ENCODE measurements around the gene APOO.

APOO gene

DNA sequence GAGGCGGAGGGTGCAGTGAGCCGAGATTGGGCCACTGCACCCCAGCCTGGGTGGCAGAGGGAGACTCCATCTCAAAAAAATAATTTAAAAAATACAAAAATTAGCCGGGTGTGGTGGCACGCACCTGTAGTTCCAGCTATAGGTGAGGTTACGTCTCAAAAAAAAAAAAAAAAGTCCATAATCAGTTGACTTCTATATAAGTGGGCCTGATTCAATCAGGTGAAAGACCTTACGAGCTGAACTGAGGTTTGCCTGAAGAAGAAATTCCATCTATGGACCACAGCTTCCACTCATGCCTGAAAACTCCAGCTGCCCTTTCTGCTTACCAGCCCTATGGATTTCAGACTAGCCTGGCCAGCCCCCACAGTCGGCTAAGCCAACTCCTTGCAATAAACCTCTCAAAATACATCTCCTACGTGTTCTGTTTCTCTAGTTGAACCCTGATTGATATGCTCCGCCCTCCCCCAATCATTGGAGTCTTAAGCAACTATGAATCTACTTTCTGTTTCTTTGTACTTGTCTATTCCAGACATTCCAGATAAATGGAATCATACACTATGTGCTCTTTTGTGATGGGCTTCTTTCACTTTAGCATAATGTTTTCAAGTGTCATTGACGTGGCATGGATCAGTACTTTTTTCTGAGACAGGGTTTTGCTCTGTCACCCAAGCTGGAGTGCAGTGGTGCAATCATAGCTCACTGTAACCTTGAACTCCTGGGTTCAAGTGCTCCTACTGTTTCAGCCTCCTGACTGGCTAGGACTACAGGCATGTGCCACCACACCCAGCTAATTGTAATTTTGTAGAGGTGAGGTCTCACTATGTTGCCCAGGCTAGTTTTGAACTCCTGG is 88.1 kb downstream of the APOO start:
- no peak overlapping the region for H3K27ac ChIP-seq (ENCODE audit: low read depth, low read length, poor library complexity, severe bottlenecking)
- H4K20me1 ChIP-seq (ENCODE audit: insufficient read depth, low read length) = no peaks in the 10 kb centered on the region
- no peaks in the 10 kb centered on the region for H3K9me3 ChIP-seq (ENCODE audit: low read length)
- no peaks in the 10 kb centered on the region for H3K36me3 ChIP-seq (ENCODE audit: insufficient read depth, low read length)
- H3K79me2 ChIP-seq (ENCODE audit: insufficient read depth, low read length) = no peaks in the 10 kb centered on the region
- no peak overlapping the region for H3K4me2 ChIP-seq (ENCODE audit: low read length)
- no peaks in the 10 kb centered on the region for H3K27me3 ChIP-seq (ENCODE audit: insufficient read depth, low read length)
- H2AFZ ChIP-seq (ENCODE audit: low read length) = no peak overlapping the region
- TF ChIP-seq EZH2 (IDR thresholded peaks at IDR 0.05; ENCODE audit: borderline replicate concordance, low read length) = no peak
- TF ChIP-seq, protein P1, sequence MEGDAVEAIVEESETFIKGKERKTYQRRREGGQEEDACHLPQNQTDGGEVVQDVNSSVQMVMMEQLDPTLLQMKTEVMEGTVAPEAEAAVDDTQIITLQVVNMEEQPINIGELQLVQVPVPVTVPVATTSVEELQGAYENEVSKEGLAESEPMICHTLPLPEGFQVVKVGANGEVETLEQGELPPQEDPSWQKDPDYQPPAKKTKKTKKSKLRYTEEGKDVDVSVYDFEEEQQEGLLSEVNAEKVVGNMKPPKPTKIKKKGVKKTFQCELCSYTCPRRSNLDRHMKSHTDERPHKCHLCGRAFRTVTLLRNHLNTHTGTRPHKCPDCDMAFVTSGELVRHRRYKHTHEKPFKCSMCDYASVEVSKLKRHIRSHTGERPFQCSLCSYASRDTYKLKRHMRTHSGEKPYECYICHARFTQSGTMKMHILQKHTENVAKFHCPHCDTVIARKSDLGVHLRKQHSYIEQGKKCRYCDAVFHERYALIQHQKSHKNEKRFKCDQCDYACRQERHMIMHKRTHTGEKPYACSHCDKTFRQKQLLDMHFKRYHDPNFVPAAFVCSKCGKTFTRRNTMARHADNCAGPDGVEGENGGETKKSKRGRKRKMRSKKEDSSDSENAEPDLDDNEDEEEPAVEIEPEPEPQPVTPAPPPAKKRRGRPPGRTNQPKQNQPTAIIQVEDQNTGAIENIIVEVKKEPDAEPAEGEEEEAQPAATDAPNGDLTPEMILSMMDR (IDR thresholded peaks at IDR 0.05; ENCODE audit: low read length) = no peak
- H3K4me1 ChIP-seq (ENCODE audit: insufficient read depth, low read length, severe bottlenecking) = peaks cover 22% of the 10 kb centered on the region
- H3K9me2 ChIP-seq (ENCODE audit: low read depth, low read length) = no peaks in the 10 kb centered on the region
- no peak overlapping the region for H3K9ac ChIP-seq (ENCODE audit: low read length)
- H3K4me3 ChIP-seq (ENCODE audit: low read depth, low read length, poor library complexity, severe bottlenecking) = no peak overlapping the region
- no peaks in the 10 kb centered on the region for H3F3A ChIP-seq (ENCODE audit: insufficient read depth, low read length)

DNA sequence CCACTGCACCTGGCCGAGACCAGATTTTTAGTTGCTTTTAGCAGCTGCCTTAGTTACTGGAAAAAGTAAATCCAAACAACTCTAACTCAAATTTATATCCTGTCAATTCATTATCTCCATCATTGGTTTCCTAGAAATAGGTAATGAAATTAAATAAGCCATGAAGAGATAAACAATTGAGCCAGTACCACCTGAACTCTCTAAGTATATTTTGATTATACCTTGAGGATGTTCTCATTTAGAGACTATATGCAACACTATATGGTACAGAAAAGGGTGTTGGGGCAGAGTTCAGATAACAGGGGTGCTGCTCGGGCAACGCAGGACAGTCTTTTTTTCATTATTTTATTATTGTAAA is 89.8 kb downstream of the APOO start:
- peak overlapping the region; percentile 20; the same call in 1 of the 2 replicates for H3K4me2 ChIP-seq (ENCODE audit: low read length)
- no peaks in the 10 kb centered on the region for H3K36me3 ChIP-seq (ENCODE audit: insufficient read depth, low read length)
- H3K27ac ChIP-seq (ENCODE audit: low read depth, low read length, poor library complexity, severe bottlenecking) = peak overlapping the region; percentile 61
- no peak overlapping the region for H3K4me3 ChIP-seq (ENCODE audit: low read depth, low read length, poor library complexity, severe bottlenecking)
- no peaks in the 10 kb centered on the region for H4K20me1 ChIP-seq (ENCODE audit: insufficient read depth, low read length)
- no peaks in the 10 kb centered on the region for H3F3A ChIP-seq (ENCODE audit: insufficient read depth, low read length)
- no peaks in the 10 kb centered on the region for H3K79me2 ChIP-seq (ENCODE audit: insufficient read depth, low read length)
- no peaks in the 10 kb centered on the region for H3K9me2 ChIP-seq (ENCODE audit: low read depth, low read length)
- no peaks in the 10 kb centered on the region for H3K9me3 ChIP-seq (ENCODE audit: low read length)
- no peak for TF ChIP-seq EZH2 (IDR thresholded peaks at IDR 0.05; ENCODE audit: borderline replicate concordance, low read length)
- TF ChIP-seq, protein P1 (IDR thresholded peaks at IDR 0.05; ENCODE audit: low read length) = no peak
- peaks cover 22% of the 10 kb centered on the region for H3K4me1 ChIP-seq (ENCODE audit: insufficient read depth, low read length, severe bottlenecking)
- no peaks in the 10 kb centered on the region for H3K27me3 ChIP-seq (ENCODE audit: insufficient read depth, low read length)
- peak overlapping the region; percentile 38; the same call in 1 of the 2 replicates for H3K9ac ChIP-seq (ENCODE audit: low read length)
- H2AFZ ChIP-seq (ENCODE audit: low read length) = no peak overlapping the region

DNA sequence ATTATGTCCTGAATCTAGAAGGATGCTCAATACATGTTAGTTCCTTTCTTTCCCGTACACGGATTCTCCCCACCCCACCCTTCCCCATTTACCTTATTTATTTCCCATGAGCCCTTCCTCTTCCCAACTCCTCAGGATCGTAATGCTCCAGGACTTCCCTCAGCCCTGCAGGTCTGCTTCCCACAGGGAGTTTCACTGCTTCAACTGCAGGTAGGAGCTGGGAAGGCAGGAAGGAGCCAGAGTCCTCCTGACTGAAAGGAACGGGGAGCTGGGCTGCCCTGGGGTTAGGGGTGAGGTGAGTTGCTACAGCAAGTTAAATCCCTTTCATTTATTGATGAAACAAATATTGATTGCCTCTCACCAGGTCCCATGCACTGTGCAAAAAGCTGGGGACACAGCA is 91.6 kb downstream of the APOO start:
- H3K79me2 ChIP-seq (ENCODE audit: insufficient read depth, low read length) = no peaks in the 10 kb centered on the region
- H3K9ac ChIP-seq (ENCODE audit: low read length) = no peak overlapping the region
- H3K27me3 ChIP-seq (ENCODE audit: insufficient read depth, low read length) = no peaks in the 10 kb centered on the region
- no peak overlapping the region for H2AFZ ChIP-seq (ENCODE audit: low read length)
- no peaks in the 10 kb centered on the region for H3F3A ChIP-seq (ENCODE audit: insufficient read depth, low read length)
- no peaks in the 10 kb centered on the region for H3K9me2 ChIP-seq (ENCODE audit: low read depth, low read length)
- no peak overlapping the region for H3K4me3 ChIP-seq (ENCODE audit: low read depth, low read length, poor library complexity, severe bottlenecking)
- peaks cover 28% of the 10 kb centered on the region for H3K4me1 ChIP-seq (ENCODE audit: insufficient read depth, low read length, severe bottlenecking)
- H3K4me2 ChIP-seq (ENCODE audit: low read length) = no peak overlapping the region
- H3K27ac ChIP-seq (ENCODE audit: low read depth, low read length, poor library complexity, severe bottlenecking) = no peak overlapping the region
- H4K20me1 ChIP-seq (ENCODE audit: insufficient read depth, low read length) = no peaks in the 10 kb centered on the region
- H3K9me3 ChIP-seq (ENCODE audit: low read length) = no peaks in the 10 kb centered on the region
- H3K36me3 ChIP-seq (ENCODE audit: insufficient read depth, low read length) = no peaks in the 10 kb centered on the region
- no peak for TF ChIP-seq EZH2 (IDR thresholded peaks at IDR 0.05; ENCODE audit: borderline replicate concordance, low read length)
- TF ChIP-seq, protein P1 (IDR thresholded peaks at IDR 0.05; ENCODE audit: low read length) = no peak

Measured in OCI-LY1 (cell line).